ENCODE data around the gene LSM14B.
"Not testable (repeated sequence)": the region's sequence is repeated elsewhere in the genome, so short reads cannot be mapped to it uniquely, and the experiment has no call there.

The LSM14B gene

GRCh38 chr20:62121776-62122653, at the start of gene LSM14B:
Gene LSM14B, plus strand, starts transcription at chr20:62122475. Its CDS starts 192 bp downstream, at chr20:62122667.
- DNase-seq (ENCODE audit: low read depth), result peak; percentile 98
- no peak for TF ChIP-seq CTCF (conservative IDR thresholded peaks at IDR 0.05; ENCODE audit: low read depth, low read length)
- peak within 1 kb of the TSS; percentile 83 for H3K4me3 ChIP-seq (ENCODE audit: low read depth, low read length)

GRCh38 chr20:62073323-62073722, 49.0 kb upstream of the LSM14B start:
- TF ChIP-seq CTCF (conservative IDR thresholded peaks at IDR 0.05; ENCODE audit: low read depth, low read length), result no peak
- no peak overlapping the region for H3K4me3 ChIP-seq (ENCODE audit: low read depth, low read length)

GRCh38 chr20:62079166-62079565, 43.1 kb upstream of the LSM14B start:
- TF ChIP-seq CTCF (conservative IDR thresholded peaks at IDR 0.05; ENCODE audit: low read depth, low read length), result no peak
- H3K4me3 ChIP-seq (ENCODE audit: low read depth, low read length), result no peak overlapping the region
- DNase-seq (ENCODE audit: low read depth), result no peak

More at GRCh38 chr20:62073323-62073722, 49.0 kb upstream of the LSM14B start:
- no peak for DNase-seq (ENCODE audit: low read depth)

- H3K4me3 ChIP-seq (ENCODE audit: low read depth, low read length), result no peak overlapping the region
- TF ChIP-seq CTCF (conservative IDR thresholded peaks at IDR 0.05; ENCODE audit: low read depth, low read length), result no peak
- DNase-seq (ENCODE audit: low read depth), result no peak
Observed at GRCh38 chr20:62080249-62080990, 41.9 kb upstream of the LSM14B start.

- TF ChIP-seq CTCF (conservative IDR thresholded peaks at IDR 0.05; ENCODE audit: low read depth, low read length), result no peak
- H3K4me3 ChIP-seq (ENCODE audit: low read depth, low read length), result no peak overlapping the region
- no peak for DNase-seq (ENCODE audit: low read depth)
Observed at GRCh38 chr20:62083312-62083711, 39.0 kb upstream of the LSM14B start.

GRCh38 chr20:62084224-62084623, 38.1 kb upstream of the LSM14B start:
- not testable (repeated sequence) for H3K4me3 ChIP-seq (ENCODE audit: low read depth, low read length); DNase-seq (ENCODE audit: low read depth)

GRCh38 chr20:62085206-62085605, 37.1 kb upstream of the LSM14B start:
- TF ChIP-seq CTCF (conservative IDR thresholded peaks at IDR 0.05; ENCODE audit: low read depth, low read length), result no peak
- H3K4me3 ChIP-seq (ENCODE audit: low read depth, low read length), result no peak overlapping the region
- DNase-seq (ENCODE audit: low read depth), result no peak

Data from choroid plexus epithelial cell (primary cell).